Measurements from ENCODE around the gene IBA57.
"Not testable (repeated sequence)": the region's sequence is repeated elsewhere in the genome, so short reads cannot be mapped to it uniquely, and the experiment has no call there.

The IBA57 gene

DNA sequence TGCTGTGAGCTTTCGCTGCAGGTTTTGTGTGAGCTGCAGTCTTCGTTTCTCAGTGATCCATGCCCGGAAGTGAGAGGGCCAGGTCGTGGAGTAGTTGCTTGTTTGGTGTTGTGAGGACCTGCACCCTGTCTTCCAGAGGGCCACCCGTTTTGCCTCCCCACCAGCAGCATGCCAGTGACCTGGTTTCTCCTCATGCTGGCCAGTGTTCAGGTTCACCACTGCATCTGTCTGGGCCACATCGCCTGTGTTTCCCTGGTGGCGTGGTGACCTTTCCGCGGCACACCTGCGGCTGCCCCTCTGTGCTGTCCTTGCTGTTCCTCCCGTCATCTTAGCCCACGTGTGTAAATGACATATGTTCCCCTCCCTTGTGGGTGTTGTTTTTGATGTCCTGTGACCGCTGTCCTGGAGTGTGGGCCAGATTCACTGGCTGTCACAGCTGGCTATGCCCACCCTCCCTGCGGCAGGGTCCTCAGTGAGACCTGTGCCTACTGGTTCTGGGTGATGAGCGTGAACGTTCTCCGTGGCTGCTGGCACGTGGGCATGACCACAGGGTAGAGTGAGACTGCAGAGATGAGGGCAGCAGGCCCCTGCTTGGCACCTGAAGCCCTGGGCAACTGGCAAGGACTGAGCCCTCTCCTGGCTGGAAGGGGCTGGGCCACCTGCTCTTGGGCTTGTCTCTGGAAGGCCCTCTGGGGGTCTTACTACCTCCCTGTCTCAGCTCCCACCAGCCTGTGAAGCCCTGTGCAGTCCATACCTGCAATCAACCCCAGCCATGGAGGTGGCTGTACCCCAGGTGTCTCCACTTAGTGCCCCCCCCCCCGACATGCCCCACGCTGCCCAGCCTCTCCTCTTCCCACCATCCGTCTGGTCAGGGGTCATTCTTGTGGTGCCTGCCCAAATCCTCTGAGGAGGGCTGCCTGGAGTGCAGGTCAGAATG is 7.3 kb downstream of the IBA57 start:
- DNase-seq (ENCODE audit: low spot score): no peak

DNA sequence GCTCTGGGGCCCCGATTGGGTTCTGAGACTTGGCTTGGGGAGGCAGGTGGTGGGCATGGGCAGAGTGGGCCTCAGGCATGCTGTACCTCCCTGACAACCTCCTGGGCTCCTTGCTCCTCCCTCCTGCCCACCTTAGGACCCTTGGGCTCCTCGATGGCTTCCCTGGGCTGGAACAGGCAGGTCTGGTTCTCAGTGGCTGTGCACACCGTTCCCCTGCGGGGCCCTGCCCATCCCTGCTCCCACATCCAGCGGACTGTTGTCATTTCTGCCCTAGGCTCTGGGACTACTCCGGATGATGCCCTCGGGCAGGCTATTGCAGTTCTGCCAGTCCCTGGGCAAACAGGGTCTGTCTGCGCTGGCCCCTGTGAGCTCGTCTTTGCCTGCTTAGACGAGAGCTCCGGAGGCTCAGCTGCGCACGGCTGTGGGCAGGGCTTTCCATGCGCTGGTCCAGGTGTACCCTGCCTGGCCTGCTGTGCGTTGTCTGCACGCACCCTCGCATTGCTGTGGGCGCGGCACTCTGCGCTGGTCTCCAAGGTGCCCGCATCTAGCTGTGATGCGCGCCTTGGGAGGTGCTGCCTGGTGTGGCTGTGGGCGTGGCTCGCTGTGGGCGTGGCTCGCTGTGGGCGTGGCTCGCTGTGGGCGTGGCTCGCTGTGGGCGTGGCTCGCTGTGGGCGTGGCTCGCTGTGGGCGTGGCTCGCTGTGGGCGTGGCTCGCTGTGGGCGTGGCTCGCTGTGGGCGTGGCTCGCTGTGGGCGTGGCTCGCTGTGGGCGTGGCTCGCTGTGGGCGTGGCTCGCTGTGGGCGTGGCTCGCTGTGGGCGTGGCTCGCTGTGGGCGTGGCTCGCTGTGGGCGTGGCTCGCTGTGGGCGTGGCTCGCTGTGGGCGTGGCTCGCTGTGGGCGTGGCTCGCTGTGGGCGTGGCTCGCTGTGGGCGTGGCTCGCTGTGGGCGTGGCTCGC is 8.2 kb downstream of the IBA57 start:
- DNase-seq (ENCODE audit: low spot score): not testable (repeated sequence)

DNA sequence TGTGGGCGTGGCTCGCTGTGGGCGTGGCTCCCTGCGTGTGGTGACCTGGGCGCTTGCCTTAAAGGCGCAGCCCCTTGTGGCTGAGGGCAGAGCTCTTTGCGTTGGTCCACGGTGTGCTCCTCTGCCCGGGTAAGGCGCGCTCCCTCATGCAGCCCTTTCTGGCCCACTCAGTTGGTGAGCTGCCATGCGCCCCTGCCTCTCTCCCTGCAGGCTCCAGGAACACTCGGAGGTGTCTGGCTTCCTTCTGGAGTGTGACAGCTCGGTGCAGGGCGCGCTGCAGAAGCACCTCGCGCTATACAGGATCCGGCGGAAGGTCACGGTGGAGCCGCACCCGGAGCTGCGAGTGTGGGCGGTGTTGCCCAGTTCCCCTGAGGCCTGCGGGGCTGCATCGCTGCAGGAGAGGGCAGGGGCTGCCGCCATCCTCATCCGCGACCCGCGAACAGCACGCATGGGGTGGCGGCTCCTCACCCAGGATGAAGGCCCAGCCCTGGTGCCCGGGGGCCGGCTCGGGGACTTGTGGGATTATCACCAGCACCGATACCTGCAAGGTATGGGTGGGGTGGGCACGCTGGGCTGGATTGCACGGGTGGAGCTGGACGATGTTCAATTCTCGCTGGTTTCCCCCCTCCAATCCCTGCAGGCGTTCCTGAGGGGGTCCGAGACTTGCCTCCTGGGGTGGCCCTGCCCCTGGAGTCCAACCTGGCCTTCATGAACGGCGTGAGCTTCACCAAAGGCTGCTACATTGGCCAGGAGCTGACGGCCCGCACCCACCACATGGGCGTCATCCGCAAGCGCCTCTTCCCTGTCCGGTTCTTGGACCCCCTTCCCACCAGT is 9.1 kb downstream of the IBA57 start:
- DNase-seq (ENCODE audit: low spot score): no peak

DNA sequence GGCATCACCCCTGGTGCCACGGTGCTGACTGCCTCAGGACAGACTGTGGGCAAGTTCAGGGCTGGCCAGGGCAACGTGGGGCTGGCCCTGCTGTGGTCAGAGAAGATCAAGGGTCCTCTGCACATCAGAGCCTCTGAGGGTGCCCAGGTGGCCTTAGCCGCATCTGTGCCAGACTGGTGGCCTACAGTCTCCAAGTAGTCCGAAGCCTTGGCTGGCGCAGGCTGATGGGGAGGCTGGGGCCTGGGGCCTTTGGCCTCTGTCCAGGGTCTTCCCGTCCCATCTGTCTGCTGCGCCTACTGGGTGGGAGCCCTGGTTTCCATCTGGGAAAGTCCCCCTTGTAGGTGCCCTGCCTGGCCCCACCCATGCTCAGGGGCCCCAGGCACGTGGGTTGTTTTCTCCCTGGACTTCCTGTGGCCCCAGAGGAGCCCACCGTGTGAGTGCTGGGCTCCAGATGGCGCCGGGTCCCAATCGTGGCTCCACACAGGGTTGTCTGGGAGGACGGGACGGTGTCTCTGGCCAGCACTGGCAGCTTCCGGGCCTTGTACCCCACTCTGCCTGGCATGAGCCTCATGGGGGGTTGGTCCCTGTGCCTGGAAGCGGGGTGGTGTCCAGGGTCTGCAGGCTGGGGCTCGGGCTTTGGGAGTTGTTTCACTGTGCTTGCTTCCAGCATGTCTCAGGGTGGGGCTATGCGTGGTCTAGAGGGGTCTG is 9.9 kb downstream of the IBA57 start:
- DNase-seq (ENCODE audit: low spot score): no peak

DNA sequence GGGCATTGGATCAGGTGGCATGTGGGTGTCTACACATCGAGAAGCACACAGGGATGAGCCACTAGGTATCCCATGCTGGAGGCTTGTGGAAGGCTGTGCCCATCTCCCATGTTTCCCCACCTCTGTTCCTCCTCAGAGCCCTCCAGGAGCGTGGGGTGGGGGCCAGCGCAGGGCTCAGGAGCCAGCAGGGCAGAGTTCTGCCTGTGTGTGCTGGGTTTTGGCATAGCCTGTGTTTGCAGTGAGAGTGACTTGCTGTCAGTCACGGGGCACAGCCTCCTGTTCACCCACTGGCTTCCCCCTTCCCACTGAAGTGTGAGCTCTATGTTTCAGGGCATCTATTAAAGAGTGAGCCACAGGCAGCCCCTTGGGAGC is 10.4 kb downstream of the IBA57 start:
- DNase-seq (ENCODE audit: low spot score): no peak

DNA sequence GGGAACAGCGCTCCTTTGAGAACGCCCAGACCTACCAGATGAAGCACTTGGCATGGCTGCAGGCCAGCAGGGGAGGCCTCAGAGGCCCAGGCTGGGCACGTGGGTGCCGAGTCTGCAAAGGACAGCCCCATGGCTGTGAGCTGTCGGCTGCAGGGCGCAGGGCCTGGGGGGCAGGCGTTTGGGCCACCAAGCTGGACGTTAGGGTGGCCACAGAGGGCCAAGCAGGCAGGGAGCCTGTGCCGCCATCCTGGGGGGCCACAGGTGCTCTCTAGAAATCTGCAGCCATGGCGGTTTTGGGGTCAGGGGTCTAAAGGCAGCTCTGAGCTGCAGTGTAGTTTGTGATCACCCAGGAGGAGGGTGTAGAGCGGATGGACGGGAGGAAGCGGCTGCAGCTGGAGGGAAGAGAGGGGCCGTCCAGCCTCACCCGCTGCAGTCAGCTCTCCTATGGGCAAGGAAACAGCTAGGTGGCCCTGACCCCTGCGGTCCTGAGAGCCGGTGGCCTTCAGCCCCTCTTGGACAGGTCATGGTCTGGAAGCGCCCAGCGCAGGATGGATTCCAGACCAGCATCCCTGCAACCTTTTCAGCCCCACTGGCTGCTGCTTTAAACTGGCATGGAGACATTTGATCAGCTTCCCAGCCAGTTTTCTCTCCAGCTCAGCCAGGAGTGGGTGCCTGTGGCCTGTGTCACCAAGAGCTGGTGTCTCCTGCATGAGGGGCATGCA is 11.0 kb downstream of the IBA57 start:
- DNase-seq (ENCODE audit: low spot score): no peak

DNA sequence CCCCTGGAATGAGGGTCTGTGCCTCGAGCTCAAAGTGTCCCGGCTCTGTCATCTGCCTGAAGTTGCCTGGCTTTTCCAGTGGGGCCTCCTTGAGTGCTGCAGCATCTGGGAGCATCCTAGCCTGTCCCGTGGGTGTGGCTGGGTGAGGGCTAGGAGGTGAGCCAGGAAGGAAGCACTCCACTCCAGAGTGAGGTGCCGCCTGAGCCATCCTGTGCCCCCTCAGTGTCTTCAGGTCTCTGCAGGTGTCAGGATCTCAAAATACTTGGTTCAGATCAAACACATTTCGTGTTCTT is 11.5 kb downstream of the IBA57 start:
- DNase-seq (ENCODE audit: low spot score): no peak

DNA sequence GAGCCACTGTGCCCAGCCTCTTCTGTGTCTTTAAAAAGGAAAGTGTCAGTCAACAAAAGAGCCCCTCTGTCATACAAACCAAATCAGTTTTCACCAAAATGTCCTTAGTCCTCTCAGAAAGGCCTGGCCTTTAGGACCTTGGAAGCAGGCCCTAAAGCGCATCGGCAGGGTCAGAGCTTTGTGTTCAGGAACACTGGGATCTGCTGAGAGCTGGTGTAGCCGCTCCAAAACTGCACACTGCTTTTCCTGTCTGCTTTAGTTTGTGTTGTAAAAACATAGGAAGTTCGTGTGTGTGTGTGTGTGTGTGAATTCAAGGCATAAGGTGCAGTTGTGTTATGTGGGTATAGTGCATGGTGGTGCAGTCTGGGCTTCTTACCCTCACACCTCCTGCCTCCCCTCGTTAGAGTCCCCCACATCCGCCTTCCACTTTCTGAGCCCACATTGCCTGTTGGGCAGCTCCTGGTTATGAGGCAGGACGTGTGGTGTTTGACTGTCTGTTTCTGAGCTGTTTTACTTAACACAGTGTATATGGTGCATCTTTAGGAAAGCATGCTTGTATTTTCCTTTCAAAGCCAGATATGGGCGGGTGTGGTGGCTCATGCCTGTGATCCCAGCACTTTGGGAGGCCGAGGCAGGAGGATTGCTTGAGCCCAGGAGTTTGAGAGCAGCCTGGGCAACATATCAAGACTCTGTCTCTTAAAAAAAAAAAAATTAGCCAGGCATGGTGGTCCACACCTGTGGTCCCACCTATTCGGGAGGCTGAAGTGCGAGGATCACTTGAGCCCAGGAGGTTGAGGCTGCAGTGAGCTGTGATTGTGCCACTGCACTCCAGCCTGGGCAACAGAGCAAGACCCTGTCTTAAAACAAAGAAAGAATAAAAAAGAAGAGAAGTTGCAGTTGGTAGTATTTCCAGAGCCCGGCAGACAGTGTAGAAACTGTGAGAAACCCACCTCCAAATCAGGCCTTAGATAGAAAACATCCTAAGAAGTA is 12.4 kb downstream of the IBA57 start:
- no peak for DNase-seq (ENCODE audit: low spot score)

DNA sequence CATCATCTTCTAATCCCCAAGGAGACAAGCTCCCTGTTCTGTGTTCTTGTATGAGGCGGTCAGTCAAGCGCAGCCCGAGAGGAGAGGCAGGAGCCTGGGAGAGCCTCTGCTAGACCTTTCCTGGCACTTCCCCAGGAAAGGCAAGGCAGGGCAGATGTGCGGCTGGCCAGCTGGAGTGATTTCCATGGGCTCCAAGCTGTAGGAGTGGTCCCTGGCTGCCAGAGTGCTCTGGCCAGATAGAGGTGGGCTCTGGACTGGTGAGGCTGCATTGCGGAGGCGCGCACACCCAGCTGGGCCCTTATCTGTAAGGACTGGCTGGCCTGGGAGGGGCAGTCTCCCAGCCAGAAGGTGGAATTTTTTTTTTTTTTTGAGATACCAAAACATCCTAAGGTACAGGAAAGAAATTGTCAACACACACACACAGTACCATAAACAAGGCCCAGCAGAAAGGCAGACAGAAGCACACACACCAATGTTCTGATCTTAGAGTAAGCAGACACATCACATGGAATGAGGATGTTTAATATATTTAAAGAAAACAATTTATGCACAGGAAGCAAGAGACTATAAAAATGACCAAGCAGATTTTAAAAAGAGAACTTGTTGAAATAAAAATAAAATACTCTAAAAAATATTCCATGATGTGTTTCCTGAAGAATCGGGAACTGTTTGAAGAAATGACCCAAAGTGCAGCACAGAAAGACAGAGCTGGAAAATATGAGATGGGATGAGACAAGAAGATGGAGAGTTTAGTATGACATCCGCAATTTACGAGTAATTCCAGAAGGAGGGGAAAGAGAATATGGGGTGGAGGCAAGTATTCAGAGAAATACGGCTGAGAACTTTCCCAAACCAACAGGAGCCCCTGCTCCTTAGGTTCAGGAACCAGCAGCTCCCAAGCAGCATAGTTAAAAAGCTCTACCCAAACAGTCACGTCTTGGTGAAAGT is 13.4 kb downstream of the IBA57 start:
- DNase-seq (ENCODE audit: low spot score): no peak

DNA sequence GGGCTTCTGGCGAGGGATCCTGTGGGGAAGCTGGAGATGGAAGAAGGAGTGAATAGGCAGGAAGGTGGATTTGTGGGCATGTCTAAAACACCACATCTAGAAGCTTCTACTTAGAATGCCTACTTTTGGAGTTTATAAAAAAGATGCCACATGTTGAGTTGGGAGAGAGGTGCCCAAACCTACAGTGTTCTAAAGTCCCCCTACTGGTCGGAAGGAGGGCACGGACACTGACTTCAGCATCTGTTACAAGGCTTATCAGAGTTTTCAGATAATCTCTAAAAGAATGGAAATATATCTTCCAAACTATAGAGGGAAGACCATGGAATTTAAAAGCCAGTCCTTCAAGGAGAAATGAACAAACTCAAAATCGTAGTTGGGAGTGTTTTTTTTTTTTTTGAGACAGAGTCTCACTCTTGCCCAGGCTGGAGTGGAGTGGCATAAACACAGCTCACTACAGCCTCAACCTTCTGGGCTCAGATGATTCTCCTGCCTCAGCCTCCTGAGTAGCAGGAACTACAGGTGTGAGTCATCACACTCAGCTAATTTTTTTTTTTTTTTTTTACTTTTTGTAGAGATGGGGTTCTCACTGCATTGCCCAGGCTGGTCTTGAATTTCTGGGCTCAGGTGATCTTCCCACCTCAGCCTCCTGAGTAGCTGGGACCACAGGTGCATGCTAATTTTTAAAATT is 14.8 kb downstream of the IBA57 start:
- DNase-seq (ENCODE audit: low spot score): no peak

DNA sequence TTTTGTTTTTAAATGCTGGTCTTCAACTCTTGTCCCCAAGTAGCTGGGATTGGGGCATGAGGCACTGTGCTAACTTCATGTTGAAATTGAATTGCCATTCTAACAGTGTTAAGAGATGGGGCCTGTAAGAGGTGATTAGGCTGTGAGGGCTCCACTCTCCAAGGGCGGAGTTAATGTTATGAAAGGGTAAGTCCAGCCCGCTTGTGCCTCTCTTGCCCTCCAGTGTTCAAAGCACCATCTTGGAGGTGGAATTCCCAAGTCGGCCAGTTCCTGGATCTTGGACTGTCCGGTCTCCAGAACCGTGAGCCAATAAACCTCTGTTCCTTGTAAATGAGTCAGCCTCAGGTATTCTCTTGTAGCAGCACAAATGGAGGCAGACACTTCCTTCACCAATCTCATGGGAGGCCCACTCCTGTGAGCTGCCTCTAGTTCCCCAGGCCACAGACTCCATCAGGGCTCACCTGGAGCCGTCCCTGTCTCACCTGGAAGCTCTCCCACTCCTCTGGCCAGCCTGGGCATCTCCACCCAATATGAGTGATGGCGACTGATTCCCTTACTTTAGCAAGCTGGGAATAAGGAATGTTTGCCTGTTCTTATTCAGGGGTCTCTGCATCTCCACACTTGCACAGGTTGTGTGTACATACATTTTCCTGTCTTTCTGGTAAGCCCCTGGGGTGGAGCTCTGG is 15.5 kb downstream of the IBA57 start:
- no peak for DNase-seq (ENCODE audit: low spot score)

DNA sequence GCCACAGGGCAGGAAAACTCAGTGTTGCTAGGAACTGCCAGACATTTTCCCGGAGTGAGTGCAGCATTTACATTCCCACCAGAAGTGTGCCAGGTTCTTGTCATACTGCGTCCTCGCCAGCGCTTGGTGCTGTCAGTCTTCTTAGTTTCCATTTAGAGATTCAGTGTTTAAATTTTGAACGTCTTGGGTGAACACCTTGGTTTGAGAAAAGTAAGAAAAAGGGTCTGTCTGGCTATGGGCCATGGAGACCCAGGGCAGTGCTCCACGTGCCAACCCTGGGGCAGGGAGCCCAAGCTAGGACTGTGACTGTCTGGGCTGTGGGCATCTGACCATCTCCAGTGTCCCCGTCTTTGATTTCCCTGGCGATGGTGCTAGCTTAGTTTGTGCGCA is 16.0 kb downstream of the IBA57 start:
- no peak for DNase-seq (ENCODE audit: low spot score)

DNA sequence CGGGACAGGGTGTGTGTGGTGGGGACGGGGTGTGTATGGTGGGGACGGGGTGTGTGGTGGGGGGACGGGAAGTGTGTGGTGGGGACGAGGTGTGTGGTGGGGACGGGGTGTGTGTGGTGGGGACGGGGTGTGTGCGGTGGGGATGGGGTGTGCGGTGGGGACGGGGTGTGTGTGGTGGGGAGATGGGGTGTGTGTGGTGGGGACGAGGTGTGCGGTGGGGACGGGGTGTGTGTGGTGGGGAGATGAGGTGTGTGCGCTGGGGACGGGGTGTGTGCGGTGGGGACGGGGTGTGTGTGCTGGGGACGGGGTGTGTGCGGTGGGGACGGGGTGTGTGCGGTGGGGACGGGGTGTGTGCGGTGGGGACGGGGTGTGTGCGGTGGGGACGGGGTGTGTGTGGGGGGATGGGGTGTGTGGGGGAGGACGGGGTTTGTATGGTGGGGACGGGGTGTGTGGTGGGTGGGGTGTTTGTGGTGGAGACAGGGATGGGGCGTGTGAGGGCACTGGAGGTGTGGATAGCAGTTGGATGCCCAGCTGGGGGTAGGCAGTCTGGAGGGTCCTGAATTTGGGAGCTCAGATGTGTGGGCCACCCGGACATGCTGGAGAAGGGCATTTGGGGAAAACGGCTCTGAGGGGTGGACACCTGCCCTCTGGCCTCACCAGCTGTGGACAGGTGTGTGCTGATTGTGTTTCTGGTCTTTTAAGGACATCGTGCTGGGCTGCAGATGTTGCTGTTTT is 16.9 kb downstream of the IBA57 start:
- no peak for DNase-seq (ENCODE audit: low spot score)

DNA sequence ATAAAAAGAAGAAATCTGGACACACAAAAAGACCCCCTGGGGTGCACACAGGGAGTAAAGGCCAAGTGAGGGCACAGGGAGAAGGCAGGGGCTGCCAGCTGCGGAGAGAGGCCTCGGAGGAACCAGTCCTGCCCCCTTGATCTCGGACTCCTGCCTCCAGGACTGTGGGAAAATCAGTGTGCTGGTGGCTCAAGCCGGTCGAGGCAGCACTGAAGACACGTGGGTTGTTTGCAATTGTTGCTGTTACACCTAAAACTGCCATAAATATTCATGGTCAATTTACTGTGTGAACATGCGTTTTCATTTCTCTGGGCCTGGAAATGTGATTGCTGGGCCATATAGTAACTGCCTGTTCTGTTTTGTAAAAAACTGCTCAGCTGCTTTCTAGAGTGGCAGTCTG is 18.5 kb downstream of the IBA57 start:
- no peak for DNase-seq (ENCODE audit: low spot score)

DNA sequence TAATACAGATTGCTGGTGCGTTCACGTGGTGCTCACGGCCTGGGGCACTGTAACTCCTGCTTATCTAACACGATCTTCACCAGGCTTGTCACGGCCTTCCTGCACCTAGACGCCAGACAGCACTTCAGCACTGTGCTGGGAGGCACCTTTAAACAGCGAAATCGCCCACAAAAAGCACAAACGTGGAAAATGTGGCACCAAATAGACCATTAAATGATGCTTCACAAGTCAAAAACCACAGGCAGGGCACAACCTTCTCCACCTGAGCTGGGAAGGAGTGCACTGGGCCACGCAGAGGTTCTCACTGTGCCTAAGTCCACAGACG is 20.0 kb downstream of the IBA57 start:
- no peak for DNase-seq (ENCODE audit: low spot score)

DNA sequence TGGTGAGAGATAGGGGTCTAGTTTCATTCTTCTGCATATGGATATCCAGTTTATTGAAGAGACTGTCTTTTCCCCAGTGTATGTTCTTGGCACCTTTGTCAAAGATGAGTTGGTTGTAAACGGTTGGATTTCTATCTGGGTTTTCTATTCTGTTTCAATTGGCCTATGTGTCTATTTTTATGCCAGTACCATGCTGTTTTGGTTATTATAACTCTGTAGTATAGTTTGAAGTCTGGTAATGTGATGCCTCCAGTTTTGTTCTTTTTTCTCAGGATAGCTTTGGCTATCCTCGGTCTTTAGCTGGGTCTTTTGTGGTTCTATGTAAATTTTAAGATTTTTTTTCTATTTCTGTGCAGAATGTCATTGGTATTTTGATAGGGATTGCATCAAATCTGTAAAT is 22.6 kb downstream of the IBA57 start:
- not testable (repeated sequence) for DNase-seq (ENCODE audit: low spot score)

DNA sequence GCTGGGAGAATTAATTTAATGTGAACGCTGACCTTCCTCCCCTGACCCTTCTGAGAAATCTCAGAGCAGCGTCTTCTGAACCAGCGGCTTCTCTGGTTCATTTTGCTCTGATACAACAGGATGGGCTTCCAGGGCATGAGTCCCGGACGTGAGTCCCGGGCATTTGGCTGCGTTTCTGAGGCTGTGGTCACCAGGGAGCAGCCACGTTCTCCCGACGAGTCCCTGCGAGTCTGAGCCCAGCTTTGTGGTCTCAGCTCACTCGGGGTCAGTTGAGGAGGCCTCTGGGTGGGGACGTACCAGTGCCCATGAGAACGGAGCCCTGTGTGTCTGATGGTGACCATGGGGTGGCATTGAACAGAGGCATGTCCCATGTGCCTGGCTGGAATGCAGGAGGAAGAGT is 24.6 kb downstream of the IBA57 start:
- no peak for DNase-seq (ENCODE audit: low spot score)
